ENCODE measurements around the gene GPN3.
A peak's percentile ranks its signal among the peaks of the same experiment; 100 is the strongest.
"Not testable (repeated sequence)": the region's sequence is repeated elsewhere in the genome, so short reads cannot be mapped to it uniquely, and the experiment has no call there.

Gene GPN3

DNA sequence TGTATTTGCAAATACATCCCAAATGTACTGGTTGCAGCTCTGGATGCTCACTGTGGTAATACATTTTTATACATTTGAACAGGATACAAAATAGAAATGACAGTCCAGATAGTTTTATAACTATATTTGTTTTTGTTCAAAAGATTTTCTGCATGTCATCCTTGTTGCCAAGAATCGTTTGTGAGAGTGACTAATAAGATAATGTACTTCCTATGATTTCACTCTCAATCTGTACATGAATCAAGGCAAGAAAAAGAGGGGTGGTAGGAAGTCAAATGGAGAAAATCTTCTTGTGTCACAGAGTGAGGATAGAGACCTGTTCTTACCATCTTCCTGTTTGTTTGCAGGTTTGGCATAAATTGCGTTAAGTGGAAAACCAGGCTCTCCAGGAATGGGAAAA, 31.8 kb downstream of the GPN3 start:
- DNase-seq: no peak

- DNase-seq: no peak
Measured at GRCh38 chr12:110431957-110432587, 36.0 kb downstream of the GPN3 start.

DNA sequence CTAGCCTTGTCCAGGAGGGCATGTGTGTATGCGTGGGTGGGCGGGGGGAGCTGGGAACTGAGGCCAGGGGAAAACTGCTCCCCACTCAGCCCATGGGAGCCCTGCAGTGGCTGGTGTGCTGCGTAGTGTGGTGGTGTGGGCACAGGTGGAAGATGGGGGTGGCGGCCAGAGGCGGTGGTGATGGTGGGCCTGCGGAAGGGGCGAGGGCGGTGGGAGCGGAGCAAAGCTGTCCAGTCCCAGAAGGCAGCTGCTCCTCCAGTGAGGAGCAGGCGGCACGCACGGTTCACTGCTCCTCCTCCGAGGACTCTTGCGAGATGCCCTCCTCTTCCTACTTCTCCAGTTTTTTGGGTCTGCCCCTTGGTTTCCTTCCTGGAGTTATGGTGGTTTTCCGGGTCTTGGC, 38.4 kb downstream of the GPN3 start:
- DNase-seq: not testable (repeated sequence)

- no peak for DNase-seq
Measured at GRCh38 chr12:110426406-110426805, 41.7 kb downstream of the GPN3 start.

- DNase-seq: no peak
Measured at GRCh38 chr12:110424237-110424636, 43.8 kb downstream of the GPN3 start.

DNA sequence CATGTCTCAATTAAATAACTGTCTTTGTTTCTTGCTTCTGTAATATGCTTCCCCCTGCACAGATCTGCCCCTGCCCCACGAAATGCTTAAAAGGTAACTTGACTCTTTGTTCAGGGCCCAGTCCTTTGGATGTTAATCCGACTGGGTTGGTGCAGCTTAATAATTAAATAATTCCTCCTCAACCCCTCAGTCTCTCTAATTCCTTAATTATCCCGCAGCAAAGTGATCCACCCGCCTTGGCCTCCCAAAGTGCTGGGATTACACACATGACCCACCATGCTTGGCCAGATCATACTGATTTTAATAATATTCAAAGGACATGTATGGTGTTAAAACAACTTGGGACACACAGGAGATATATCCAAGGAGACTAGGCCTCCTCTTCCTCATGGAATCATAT, 46.4 kb downstream of the GPN3 start:
- no peak for DNase-seq

- DNase-seq: no peak
Measured at GRCh38 chr12:110421159-110421661, 46.8 kb downstream of the GPN3 start.

DNA sequence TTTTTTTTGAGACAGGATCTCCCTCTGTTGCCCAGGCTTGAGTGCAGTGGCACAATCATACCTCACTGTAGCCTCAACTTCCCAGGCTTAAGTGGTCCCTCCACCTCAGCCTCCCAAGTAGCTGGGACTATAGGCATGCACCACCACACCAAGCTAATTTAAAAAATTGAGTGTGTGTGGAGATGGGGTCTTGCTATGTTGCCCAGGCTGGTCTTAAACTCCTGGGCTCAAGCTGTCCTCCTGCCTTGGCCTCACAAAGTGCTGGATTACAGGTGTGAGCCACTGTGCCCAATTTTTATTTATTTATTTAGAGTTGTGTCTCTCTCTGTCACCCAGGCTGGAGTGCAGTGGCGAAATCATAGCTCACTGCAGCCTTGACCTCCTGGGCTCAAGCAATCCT, 47.4 kb downstream of the GPN3 start:
- not testable (repeated sequence) for DNase-seq

GRCh38 chr12:110417113-110417512, 50.9 kb downstream of the GPN3 start:
- not testable (repeated sequence) for DNase-seq

GRCh38 chr12:110410086-110410485, 58.0 kb downstream of the GPN3 start:
- not testable (repeated sequence) for DNase-seq

DNA sequence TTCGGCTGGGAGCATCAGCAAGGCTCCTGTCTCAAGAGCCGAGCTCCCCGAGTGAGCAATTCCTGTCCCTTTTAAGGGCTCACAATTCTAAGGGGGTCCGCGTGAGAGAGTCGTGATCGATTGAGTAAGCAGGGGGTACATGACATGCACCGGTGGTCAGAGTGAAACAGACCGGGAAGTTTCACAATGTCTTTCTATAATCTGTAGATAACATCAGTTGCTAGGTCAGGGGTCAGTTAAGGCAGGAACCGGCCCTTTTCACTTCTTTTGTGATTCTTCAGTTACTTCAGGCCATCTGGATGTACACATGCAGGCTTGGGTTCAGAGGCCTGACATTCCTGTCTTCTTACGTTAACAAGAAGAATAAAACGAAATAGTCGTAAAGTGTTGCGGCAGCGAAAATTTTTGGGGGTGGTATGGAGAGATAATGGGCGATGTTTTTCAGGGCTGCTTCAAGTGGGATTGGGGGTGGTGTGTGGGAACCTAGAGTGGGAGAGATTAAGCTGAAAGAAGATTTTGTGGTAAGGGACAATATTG, 62.9 kb downstream of the GPN3 start:
- DNase-seq: not testable (repeated sequence)

DNA sequence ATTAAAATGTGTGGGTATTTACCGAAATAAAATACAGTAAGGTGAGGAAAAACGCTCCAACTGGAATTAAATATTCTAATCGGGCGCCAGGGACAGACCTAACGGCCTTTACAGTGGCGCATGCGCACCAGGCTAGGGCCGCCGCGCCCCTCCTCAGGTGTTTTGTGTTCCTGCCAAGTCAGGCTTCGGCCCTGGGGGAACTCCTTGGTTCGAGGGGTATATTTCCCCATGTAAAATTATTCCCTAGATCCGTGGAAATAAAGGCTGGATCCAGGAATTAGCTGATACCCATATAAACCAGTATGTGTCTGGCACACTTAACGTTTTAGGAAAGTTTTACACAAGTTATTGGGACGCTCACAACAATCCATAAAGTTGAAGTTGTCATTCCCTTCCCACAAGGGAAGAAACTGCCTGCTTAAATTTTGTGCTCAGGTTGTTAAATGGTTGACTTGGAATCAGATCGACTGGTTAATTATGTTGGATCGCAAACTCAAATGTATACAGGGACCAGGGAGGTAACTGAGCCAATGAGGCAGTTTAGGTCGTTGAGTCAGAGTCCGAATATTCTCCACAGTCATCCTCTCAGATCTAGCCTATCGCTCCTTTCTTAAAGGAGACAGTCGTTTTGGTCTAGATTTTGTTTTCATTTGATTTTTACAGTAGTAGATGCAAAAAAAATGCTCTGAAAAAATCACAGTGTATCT, 63.9 kb downstream of the GPN3 start:
- DNase-seq: peak; percentile 84

- peak; percentile 90 for DNase-seq
Measured at GRCh38 chr12:110403146-110403975, 64.7 kb downstream of the GPN3 start, which contains the start of gene ANAPC7. TSS of gene ANAPC7 (minus strand) at chr12:110403708. CDS start at chr12:110403627, 81 bp downstream.
